IPS-18c (cell line): ENCODE data around the gene RS1.

Source experiments
- H3K4me3 ChIP-seq: 2 replicates; pipeline ENCODE4 v1.7.0; 2013; ENCODE audit warnings: low read depth, mild to moderate bottlenecking, low read length, moderate library complexity; ENCODE audit not compliant: insufficient read depth
- H3K9me3 ChIP-seq: one replicate; pipeline ENCODE4 v1.6.1; 2013; ENCODE audit warnings: mild to moderate bottlenecking, low read length, moderate library complexity; ENCODE audit not compliant: control insufficient read depth, insufficient read depth

Gene RS1

DNA sequence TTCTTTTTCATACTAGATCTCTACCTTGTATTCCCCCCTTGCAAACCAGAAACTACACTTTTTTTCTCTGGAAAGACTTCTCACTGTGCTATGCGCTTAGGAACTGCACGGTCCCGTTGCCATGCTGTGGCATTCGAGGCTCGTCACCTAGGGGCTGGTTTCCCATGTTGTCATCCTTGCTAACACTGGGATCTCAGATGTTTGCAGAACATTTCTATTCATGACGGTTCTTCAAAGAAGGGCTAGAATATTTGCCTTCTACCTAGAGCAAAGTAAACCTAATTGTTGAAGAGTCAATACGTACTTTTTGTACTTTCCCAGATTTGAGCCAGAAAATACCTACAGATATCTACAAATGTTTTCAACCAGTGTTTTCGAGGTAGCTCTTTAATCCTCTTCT lies 41.0 kb downstream of the RS1 start:
- Histone ChIP-seq H3K9me3 (no peaks in the 10 kb centered on the region), H3K4me3 (no peak overlapping the region)

DNA sequence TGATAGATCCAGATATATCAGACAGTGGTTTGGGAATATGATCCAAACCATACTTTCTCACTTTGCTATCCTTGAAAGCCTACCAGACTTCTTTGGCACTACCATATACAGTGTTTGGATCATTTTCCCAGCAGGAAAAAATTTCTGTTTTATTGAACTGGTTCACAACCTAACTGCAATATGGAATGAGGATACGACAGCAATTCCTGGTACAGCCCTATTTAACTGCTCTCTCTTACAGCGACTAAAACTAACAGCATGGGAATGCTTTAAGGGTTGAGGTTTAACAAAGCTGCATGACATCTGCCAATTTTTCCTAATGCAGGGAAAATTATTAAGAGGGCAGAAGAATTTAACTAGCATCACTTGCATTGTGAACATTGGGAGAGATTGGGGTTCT lies 47.3 kb downstream of the RS1 start:
- peaks cover 2% of the 10 kb centered on the region for H3K9me3 ChIP-seq
- no peak overlapping the region for H3K4me3 ChIP-seq

GRCh38 chrX:18620349-18620748 lies 51.6 kb downstream of the RS1 start:
- H3K4me3 ChIP-seq: no peak overlapping the region
- H3K9me3 ChIP-seq: no peaks in the 10 kb centered on the region

DNA sequence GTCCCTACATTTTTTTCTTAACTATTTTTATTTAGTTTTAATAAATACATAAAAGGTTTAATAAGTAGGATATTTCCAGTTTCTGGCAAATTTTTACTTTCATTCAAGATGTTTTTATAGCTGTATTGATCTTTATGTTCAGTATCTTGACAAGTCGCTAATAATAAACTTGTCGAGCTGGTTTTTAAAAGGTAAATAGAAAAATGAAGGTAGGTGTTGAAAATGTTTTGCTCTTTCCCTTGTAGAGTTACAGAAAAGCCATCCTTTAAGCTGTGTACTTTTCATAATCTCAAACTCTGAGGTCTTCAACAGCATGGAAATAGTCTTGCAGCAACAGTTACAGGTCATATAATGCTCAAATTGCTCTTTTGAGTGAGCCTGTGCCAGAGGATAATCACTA lies 52.6 kb downstream of the RS1 start:
- no peaks in the 10 kb centered on the region for H3K9me3 ChIP-seq
- no peak overlapping the region for H3K4me3 ChIP-seq

DNA sequence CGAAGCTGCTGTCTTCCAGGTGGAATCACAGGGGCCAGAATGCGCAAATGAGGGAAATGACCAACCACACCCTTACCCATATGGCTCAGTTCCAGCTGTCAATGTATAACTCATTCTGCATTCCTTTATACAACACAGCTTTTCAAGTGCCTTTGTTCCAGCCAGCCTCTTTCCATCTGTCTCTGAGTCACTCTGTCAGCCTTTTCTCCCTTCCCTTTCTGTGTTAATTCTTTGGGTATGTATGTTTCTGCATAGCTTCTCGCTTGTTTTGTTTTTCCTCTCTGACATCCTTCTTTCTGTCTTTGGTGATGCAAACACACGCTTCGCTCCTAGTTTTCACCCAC lies 54.5 kb downstream of the RS1 start:
- H3K4me3 ChIP-seq: no peak overlapping the region; the same call in 1 of the 2 replicates
- no peaks in the 10 kb centered on the region for H3K9me3 ChIP-seq

GRCh38 chrX:18616688-18617406 lies 55.1 kb downstream of the RS1 start:
- Histone ChIP-seq H3K4me3 (no peak overlapping the region; the same call in 1 of the 2 replicates), H3K9me3 (peaks cover 2% of the 10 kb centered on the region)

GRCh38 chrX:18613930-18614639 lies 57.8 kb downstream of the RS1 start:
- Histone ChIP-seq H3K4me3 (no peak overlapping the region), H3K9me3 (peaks cover 8% of the 10 kb centered on the region)

DNA sequence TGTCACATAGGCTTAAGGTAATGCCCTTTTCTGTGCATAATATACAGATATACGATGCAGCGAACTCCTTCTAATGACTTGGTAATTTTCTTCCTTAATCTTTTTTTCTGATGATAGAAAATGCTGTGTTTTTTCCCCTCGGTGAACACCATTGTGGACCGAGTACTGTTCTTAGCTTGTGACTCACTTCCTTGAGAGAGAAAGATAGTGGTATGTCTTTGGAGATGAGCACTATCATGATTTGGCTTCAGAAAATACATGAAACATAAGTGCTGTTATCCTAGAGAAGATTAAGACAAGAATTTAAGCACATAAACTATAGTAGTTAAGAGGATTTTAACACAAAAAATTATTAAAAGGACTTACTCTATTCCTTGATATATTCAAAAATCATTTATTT lies 63.9 kb downstream of the RS1 start:
- H3K9me3 ChIP-seq: peaks cover 16% of the 10 kb centered on the region

GRCh38 chrX:18598413-18598812 lies 73.5 kb downstream of the RS1 start:
- H3K9me3 ChIP-seq: no peaks in the 10 kb centered on the region
- no peak overlapping the region for H3K4me3 ChIP-seq

More for the DNA sequence above, 63.9 kb downstream of the RS1 start:
- H3K4me3 ChIP-seq: no peak overlapping the region

GRCh38 chrX:18596096-18596495 lies 75.8 kb downstream of the RS1 start:
- no peak overlapping the region for H3K4me3 ChIP-seq
- H3K9me3 ChIP-seq: peaks cover 2% of the 10 kb centered on the region

- H3K4me3 ChIP-seq: no peak overlapping the region
- peaks cover 4% of the 10 kb centered on the region for H3K9me3 ChIP-seq
Measured at GRCh38 chrX:18594079-18594478, 77.8 kb downstream of the RS1 start.

GRCh38 chrX:18591834-18592233 lies 80.1 kb downstream of the RS1 start:
- Histone ChIP-seq H3K9me3 (peaks cover 4% of the 10 kb centered on the region), H3K4me3 (no peak overlapping the region)
